ENCODE data around the gene MRPL16. TPM values are rescaled to one million over a fixed set of nuclear protein-coding genes. Genes with fewer than 3 reads are reported as not detected.
A peak's percentile ranks its signal among the peaks of the same experiment; 100 is the strongest.

The MRPL16 gene
- total RNA-seq, 4 donors from 2014 or later = 25.9 to 80.9 (median 46.0) TPM

GRCh38 chr11:59770869-59771268 is 39.7 kb downstream of the MRPL16 start:
- no peaks in the 10 kb centered on the region for H3K27me3 ChIP-seq
- DNase-seq = no peak
- peaks cover 0 to 5% (median 0%) of the 10 kb centered on the region in 3 donors for H3K36me3 ChIP-seq
- TF ChIP-seq CTCF (IDR thresholded peaks at IDR 0.05) (no peak), POLR2A (IDR thresholded peaks at IDR 0.05) (no peak)
- no peaks in the 10 kb centered on the region for H3K9me3 ChIP-seq
- peaks cover 0 to 33% (median 0%) of the 10 kb centered on the region in 4 donors for H3K4me1 ChIP-seq
- no peak overlapping the region for H3K4me3 ChIP-seq
- no peak overlapping the region for H3K27ac ChIP-seq

- TF ChIP-seq CTCF (IDR thresholded peaks at IDR 0.05) (no peak), POLR2A (IDR thresholded peaks at IDR 0.05) (no peak)
- Histone ChIP-seq H3K27me3 (no peaks in the 10 kb centered on the region), H3K27ac (no peak overlapping the region), H3K9me3 (no peaks in the 10 kb centered on the region), H3K4me1 (peaks cover 0 to 35% (median 0%) of the 10 kb centered on the region in 4 donors), H3K4me3 (no peak overlapping the region), H3K36me3 (peaks cover 0 to under 1% (median 0%) of the 10 kb centered on the region in 3 donors)
- no peak for DNase-seq
Observed at GRCh38 chr11:59770319-59770718, 40.3 kb downstream of the MRPL16 start.

- no peak overlapping the region for H3K27ac ChIP-seq
- H3K4me1 ChIP-seq = peaks cover 0 to 35% (median 0%) of the 10 kb centered on the region in 4 donors
- no peak overlapping the region for H3K4me3 ChIP-seq
- no peaks in the 10 kb centered on the region for H3K9me3 ChIP-seq
- H3K36me3 ChIP-seq = no peaks in the 10 kb centered on the region
- TF ChIP-seq POLR2A (IDR thresholded peaks at IDR 0.05) = no peak
- no peak for DNase-seq
- H3K27me3 ChIP-seq = no peaks in the 10 kb centered on the region
Observed at GRCh38 chr11:59769828-59770227, 40.8 kb downstream of the MRPL16 start.

GRCh38 chr11:59769111-59769510 is 41.5 kb downstream of the MRPL16 start:
- no peak overlapping the region for H3K27ac ChIP-seq
- DNase-seq = no peak
- peaks cover 0 to 35% (median 0%) of the 10 kb centered on the region in 4 donors for H3K4me1 ChIP-seq
- no peaks in the 10 kb centered on the region for H3K27me3 ChIP-seq
- no peak for TF ChIP-seq POLR2A (IDR thresholded peaks at IDR 0.05)
- TF ChIP-seq CTCF (IDR thresholded peaks at IDR 0.05) = no peak
- H3K9me3 ChIP-seq = no peaks in the 10 kb centered on the region
- no peak overlapping the region for H3K4me3 ChIP-seq
- no peaks in the 10 kb centered on the region for H3K36me3 ChIP-seq

GRCh38 chr11:59767225-59767611 is 43.4 kb downstream of the MRPL16 start:
- Histone ChIP-seq H3K36me3 (peaks cover 0 to 8% (median 0%) of the 10 kb centered on the region in 3 donors), H3K9me3 (no peaks in the 10 kb centered on the region), H3K27ac (peak overlapping the region in 2 of 4 donors; percentile 30 to 34), H3K4me1 (peaks cover 0 to 37% (median 0%) of the 10 kb centered on the region in 4 donors), H3K4me3 (no peak overlapping the region), H3K27me3 (no peaks in the 10 kb centered on the region)
- no peak for TF ChIP-seq POLR2A (IDR thresholded peaks at IDR 0.05)
- TF ChIP-seq CTCF (IDR thresholded peaks at IDR 0.05) = no peak
- DNase-seq = peak in 1 of 3 donors; percentile 51

- Histone ChIP-seq H3K36me3 (peaks cover 0 to 9% (median 0%) of the 10 kb centered on the region in 3 donors), H3K9me3 (no peaks in the 10 kb centered on the region), H3K27me3 (no peaks in the 10 kb centered on the region), H3K4me1 (peaks cover 0 to 42% (median 0%) of the 10 kb centered on the region in 4 donors), H3K27ac (peak overlapping the region in 2 of 4 donors; percentile 30 to 34), H3K4me3 (no peak overlapping the region)
- TF ChIP-seq CTCF (IDR thresholded peaks at IDR 0.05) = no peak
- DNase-seq = no peak
Observed at GRCh38 chr11:59766542-59767224, 43.9 kb downstream of the MRPL16 start.
